Measurements from ENCODE around the gene IL24.

DNA sequence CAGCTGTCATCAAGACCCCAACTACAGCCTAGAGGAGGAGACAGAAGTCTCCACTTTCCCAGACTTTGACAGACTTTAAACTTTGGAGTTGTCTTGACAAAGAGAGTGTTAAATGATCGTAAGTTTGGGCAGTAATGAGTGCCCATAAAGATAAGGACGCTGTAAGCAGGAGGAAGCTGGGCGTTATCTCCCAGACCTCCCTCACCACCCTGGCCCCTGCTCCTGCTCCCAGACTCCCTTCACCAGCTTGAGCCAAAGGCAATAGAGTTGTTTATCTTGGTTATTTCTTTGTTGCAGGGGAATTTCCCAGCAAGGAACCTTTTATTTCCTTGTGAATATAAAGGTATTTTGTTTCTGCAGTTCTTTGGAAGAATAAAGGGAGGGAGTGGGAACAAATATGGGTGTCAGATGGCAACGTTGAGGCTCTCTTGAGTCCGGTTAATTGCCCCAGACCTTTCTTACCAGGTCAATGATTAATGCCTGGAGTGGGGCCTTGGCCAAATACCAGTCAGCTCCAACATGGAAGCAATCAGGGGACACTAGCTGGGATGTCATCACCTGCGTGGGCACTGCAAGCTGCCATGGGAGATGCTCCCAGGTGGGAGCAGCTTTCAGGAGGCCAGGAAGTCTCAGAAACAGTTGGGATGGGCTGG, 44.6 kb downstream of the IL24 start:
- TF ChIP-seq, protein P1, sequence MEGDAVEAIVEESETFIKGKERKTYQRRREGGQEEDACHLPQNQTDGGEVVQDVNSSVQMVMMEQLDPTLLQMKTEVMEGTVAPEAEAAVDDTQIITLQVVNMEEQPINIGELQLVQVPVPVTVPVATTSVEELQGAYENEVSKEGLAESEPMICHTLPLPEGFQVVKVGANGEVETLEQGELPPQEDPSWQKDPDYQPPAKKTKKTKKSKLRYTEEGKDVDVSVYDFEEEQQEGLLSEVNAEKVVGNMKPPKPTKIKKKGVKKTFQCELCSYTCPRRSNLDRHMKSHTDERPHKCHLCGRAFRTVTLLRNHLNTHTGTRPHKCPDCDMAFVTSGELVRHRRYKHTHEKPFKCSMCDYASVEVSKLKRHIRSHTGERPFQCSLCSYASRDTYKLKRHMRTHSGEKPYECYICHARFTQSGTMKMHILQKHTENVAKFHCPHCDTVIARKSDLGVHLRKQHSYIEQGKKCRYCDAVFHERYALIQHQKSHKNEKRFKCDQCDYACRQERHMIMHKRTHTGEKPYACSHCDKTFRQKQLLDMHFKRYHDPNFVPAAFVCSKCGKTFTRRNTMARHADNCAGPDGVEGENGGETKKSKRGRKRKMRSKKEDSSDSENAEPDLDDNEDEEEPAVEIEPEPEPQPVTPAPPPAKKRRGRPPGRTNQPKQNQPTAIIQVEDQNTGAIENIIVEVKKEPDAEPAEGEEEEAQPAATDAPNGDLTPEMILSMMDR (conservative IDR thresholded peaks at IDR 0.05 in 1 of 2, IDR thresholded peaks at IDR 0.05 in 1 of 2; ENCODE audit: low read depth in 1 of 2, low read length in 2 of 2): no peak
- no peak for TF ChIP-seq EZH2 (IDR thresholded peaks at IDR 0.05; ENCODE audit: low read length, missing control alignments)
